ENCODE measurements around the gene KRT12. TPM values are rescaled to one million over a fixed set of nuclear protein-coding genes. Genes with fewer than 3 reads are reported as not detected.

KRT12 gene
- total RNA-seq, result not detected
- not detected for polyA plus RNA-seq
- long read RNA-seq, donor 1, result 0 reads
- long read RNA-seq, donor 2, result 0 reads
- long read RNA-seq, donor 3, result 0 reads
- long read RNA-seq, donor 4, result 0 reads

DNA sequence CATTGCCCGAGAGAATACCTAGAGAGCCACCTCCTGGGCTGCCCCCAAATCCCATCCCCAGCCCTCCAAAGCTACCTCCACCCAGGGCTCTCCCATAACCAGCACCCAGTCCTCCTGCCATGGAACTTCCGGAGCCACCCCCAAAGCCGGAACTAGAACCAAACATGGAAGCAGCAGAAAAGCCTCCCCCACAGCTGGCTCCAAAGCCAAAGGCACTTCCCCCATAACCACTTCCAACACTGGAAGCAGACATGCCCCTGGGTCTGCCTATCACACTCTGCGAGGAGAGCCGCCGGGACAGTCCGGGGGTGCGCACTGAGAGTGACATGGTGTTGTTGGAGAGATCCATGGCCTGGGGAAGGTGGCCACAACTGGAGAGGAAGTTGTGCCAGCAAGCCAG, at the start of gene KRT12:
Gene KRT12 (minus strand): TSS at position 386 of the 400 bp plus-strand sequence. CDS start 37 bp downstream, at position 349.
- no peak within 1 kb of the TSS for H3K27ac ChIP-seq (ENCODE audit: low read length)
- intact Hi-C loops (cut with DNase I), result no loop called here
- H3K27me3 ChIP-seq (ENCODE audit: control insufficient read depth, insufficient read depth), result no peaks in the 10 kb centered on the region
- ATAC-seq, result no peak
- H3K9me3 ChIP-seq (ENCODE audit: control insufficient read depth, low read length), result no peaks in the 10 kb centered on the region
- WGBS, result 69% methylated on average over 8 of the region's 8 CpGs
- DNase-seq, result no peak
- no peak within 1 kb of the TSS for H3K4me3 ChIP-seq (ENCODE audit: low read length)
- no peaks in the 10 kb centered on the region for H3K4me1 ChIP-seq (ENCODE audit: control insufficient read depth, insufficient read depth, low read length)

DNA sequence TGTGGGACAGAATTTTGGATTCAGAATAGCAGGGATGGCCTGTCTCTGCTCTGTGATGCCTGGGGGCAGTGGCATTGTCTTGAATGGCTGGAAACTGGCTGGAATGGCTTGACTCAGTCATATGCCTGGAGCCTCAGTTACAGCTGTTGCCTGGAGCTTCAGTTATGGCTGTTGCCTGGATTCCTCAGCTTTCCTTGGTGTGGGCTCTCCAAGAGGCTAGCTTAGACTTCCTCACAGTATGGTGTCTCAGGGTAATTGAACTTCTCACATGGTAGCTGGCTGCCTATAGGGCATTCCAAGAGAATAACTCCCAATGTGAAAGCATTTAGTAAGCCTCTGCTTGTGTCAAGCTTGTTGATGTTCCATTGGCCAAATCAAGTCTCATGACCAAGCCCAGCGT, 49.3 kb upstream of the KRT12 start:
- H3K9me3 ChIP-seq (ENCODE audit: control insufficient read depth, low read length), result no peaks in the 10 kb centered on the region
- DNase-seq, result no peak
- no peak overlapping the region for H3K4me3 ChIP-seq (ENCODE audit: low read length)
- no peak overlapping the region for H3K27ac ChIP-seq (ENCODE audit: low read length)
- intact Hi-C loops (cut with DNase I), result loop anchor here in 1 of 4 donors (10.0 kb wide), 1 partner anchor 628 kb away; no protein-coding TSS in a partner anchor
- WGBS, result 38% methylated on average over 1 of the region's 1 CpG
- no peaks in the 10 kb centered on the region for H3K4me1 ChIP-seq (ENCODE audit: control insufficient read depth, insufficient read depth, low read length)
- no peaks in the 10 kb centered on the region for H3K27me3 ChIP-seq (ENCODE audit: control insufficient read depth, insufficient read depth)
- no peak for ATAC-seq

DNA sequence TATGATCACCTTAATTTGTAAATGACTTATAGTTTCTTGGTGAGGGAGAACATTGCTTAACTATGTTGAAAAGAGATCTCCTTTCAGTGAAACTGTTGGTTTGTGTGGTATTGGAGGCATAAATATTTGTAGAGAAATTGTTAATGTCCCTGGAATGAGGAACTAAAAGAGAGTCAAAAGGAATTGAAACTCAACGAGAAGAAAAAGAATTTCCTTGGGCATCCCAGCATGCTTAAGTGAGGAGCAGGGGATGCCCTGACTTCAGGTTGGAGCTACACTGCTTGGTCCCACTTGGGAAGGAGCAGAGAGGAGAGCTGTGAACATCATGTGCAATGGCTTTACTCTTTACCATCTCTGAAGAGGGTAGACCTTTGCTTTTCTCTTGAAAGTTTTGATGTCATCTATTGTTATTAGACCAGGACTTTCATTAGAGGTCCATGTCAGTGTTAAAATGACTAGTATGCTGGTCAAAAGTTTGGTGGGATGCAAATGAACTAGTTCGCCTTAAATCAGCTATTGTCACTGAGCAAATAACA, 48.8 kb upstream of the KRT12 start:
- ATAC-seq (no peak), DNase-seq (no peak)
- no peaks in the 10 kb centered on the region for H3K4me1 ChIP-seq (ENCODE audit: control insufficient read depth, insufficient read depth, low read length)
- no peak overlapping the region for H3K4me3 ChIP-seq (ENCODE audit: low read length)
- intact Hi-C loops (cut with DNase I), result loop anchor here in 1 of 4 donors (10.0 kb wide), 1 partner anchor 629 kb away; no protein-coding TSS in a partner anchor
- H3K27me3 ChIP-seq (ENCODE audit: control insufficient read depth, insufficient read depth), result no peaks in the 10 kb centered on the region
- no peaks in the 10 kb centered on the region for H3K9me3 ChIP-seq (ENCODE audit: control insufficient read depth, low read length)
- WGBS, result 76% methylated on average over 2 of the region's 2 CpGs
- H3K27ac ChIP-seq (ENCODE audit: low read length), result no peak overlapping the region

DNA sequence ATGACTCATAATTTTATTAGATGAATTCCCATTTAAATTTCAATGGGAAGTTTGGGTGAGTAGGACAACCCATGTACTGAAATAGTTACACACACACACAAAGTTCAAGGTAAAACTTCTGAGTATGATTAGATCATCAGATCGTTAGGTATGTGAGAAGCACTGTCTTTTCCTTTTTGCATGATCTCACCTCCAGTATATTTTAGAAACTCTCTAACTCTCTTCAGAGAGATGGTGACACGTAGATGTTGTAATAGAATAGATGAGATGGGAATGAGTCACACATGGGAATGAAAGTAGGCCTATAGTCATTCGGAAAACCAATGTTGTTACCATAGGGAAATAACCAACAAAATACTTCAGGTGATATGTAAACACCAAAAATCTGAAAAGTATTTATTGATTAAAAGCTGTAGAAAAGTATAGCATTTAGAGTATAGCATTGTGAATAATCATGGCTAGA, 48.2 kb upstream of the KRT12 start:
- Histone ChIP-seq H3K27ac (ENCODE audit: low read length) (no peak overlapping the region), H3K4me1 (ENCODE audit: control insufficient read depth, insufficient read depth, low read length) (no peaks in the 10 kb centered on the region), H3K27me3 (ENCODE audit: control insufficient read depth, insufficient read depth) (no peaks in the 10 kb centered on the region), H3K4me3 (ENCODE audit: low read length) (no peak overlapping the region), H3K9me3 (ENCODE audit: control insufficient read depth, low read length) (no peaks in the 10 kb centered on the region)
- no peak for ATAC-seq
- no peak for DNase-seq
- WGBS, result 69% methylated on average over 3 of the region's 3 CpGs
- intact Hi-C loops (cut with DNase I), result loop anchor here in 1 of 4 donors (10.0 kb wide), 1 partner anchor 630 kb away; no protein-coding TSS in a partner anchor

DNA sequence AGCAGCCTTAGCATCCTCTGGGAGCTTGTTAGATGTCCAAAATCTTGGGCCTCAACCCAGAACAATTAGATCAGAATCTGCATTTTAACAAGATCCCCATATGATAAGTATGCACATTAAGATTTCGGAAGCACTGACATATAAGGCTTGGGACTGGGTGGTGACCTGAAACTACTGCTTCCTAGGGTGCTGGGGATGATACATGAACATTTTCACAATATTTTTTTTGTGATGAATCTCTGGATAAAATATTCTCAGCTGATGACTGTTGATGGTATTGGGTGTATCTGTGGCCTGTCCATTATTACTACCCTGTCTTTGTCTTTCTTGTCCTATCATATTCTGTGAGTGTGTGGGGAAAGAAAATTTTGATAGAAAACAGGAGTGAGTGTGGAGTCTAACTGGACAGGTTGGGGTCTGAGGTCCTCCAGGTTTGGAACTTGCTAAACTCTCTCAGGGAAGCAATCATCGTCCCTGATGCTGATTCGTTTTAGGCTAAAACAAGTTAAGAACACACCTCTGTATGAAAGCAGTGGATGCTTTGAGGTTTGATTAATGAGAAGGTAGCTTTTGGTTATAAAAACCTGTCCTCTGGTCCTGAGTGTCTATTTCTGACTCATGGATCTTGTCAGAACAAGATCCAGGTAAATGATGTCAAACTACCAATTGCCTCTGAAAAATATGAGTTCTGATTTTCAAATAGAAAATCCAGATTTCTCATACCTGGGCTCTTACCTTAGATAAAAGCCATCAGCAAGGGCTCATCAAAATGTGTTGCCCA, 47.2 kb upstream of the KRT12 start:
- no peaks in the 10 kb centered on the region for H3K4me1 ChIP-seq (ENCODE audit: control insufficient read depth, insufficient read depth, low read length)
- H3K27me3 ChIP-seq (ENCODE audit: control insufficient read depth, insufficient read depth), result no peaks in the 10 kb centered on the region
- ATAC-seq, result no peak
- no peaks in the 10 kb centered on the region for H3K9me3 ChIP-seq (ENCODE audit: control insufficient read depth, low read length)
- 76% methylated on average over 3 of the region's 3 CpGs for WGBS
- H3K27ac ChIP-seq (ENCODE audit: low read length), result no peak overlapping the region
- intact Hi-C loops (cut with DNase I), result loop anchor here in 2 of 4 donors (5.0 to 10.0 kb wide), 2 partner anchors 631 to 738 kb away; no protein-coding TSS in a partner anchor
- no peak for DNase-seq
- H3K4me3 ChIP-seq (ENCODE audit: low read length), result no peak overlapping the region

DNA sequence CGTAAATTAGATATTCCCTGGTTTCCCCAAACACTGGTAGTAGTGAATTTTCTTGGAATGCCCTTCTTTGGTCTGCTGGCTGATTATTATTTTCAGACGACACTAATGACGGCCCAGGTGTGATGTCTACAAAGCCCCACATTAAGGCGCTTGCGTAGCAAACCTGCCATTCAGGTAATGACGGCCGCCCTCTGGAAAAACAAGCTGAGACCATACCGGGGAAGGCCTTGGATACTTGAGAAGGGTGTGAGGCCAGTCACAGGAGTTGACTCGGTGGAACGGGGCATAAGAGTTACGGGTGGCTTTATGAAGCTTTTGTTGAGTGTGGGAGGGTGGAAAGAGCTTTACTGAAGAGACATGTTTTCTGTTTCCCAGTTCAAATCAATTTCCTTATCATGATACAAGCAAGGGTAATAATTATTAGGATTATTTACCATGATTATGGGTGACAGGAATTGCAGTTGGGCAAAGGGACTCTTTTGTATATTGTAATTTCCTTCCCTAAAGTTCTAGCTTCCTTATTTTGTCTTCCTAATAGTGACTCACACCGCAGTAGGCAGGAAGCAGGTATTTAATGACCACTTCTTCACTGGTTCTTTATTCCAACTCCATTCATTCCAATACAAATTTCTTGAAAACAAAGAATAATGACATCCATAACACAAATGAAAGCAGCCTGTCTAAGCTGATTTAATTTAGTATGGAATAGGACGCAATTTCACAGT, 45.6 kb upstream of the KRT12 start:
- Histone ChIP-seq H3K4me3 (ENCODE audit: low read length) (no peak overlapping the region), H3K27ac (ENCODE audit: low read length) (no peak overlapping the region), H3K27me3 (ENCODE audit: control insufficient read depth, insufficient read depth) (no peaks in the 10 kb centered on the region), H3K4me1 (ENCODE audit: control insufficient read depth, insufficient read depth, low read length) (no peaks in the 10 kb centered on the region), H3K9me3 (ENCODE audit: control insufficient read depth, low read length) (no peaks in the 10 kb centered on the region)
- 88% methylated on average over 13 of the region's 13 CpGs for WGBS
- DNase-seq (no peak), ATAC-seq (no peak)
- intact Hi-C loops (cut with DNase I), result loop anchor here in 2 of 4 donors (5.0 to 10.0 kb wide), 2 partner anchors 632 to 740 kb away; no protein-coding TSS in a partner anchor

DNA sequence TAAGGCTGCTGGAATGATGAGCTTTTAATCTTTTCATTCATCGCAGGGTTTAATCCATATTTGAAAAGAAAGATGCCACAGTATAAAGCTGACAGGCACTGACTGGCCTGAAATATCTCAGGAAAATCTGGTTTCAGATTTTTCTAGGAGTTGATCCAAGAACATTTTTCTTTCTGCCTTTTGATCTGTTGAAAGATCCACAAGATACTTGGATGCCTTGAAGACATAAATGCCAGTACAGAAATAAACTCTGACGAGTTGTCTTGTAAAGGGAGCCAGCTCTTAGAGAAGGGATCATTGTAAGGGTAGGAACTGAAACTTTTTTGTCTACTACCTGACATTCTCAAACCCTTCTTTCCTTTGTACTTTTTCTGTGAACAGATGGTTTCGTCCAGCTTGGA, 43.4 kb upstream of the KRT12 start:
- Histone ChIP-seq H3K27ac (ENCODE audit: low read length) (no peak overlapping the region), H3K27me3 (ENCODE audit: control insufficient read depth, insufficient read depth) (no peaks in the 10 kb centered on the region), H3K4me3 (ENCODE audit: low read length) (no peak overlapping the region), H3K4me1 (ENCODE audit: control insufficient read depth, insufficient read depth, low read length) (no peaks in the 10 kb centered on the region), H3K9me3 (ENCODE audit: control insufficient read depth, low read length) (no peaks in the 10 kb centered on the region)
- intact Hi-C loops (cut with DNase I), result loop anchor here in 2 of 4 donors (5.0 to 10.0 kb wide), 2 partner anchors 634 to 742 kb away; no protein-coding TSS in a partner anchor
- 64% methylated on average over 3 of the region's 3 CpGs for WGBS
- no peak for DNase-seq
- no peak for ATAC-seq

DNA sequence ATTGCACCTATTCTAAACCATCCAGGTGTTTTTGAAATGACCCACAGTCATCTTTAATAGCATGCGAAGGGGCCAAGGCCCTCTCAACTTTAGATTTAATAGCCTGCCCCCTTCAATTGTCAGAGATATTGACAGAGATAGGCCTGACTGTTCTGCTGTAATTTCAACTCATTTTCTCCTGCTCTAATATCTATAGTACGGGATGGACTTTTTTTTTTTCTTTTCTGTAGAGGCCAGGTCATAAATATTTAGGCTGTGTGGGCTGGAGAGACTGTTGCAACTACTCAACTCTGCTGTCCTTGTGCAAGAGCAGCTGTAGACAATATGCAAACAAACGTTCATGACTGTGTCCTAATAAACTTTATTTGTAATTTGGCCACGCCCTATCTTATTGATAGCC, 42.7 kb upstream of the KRT12 start:
- WGBS, result 53% methylated on average over 4 of the region's 4 CpGs
- Histone ChIP-seq H3K27me3 (ENCODE audit: control insufficient read depth, insufficient read depth) (no peaks in the 10 kb centered on the region), H3K4me1 (ENCODE audit: control insufficient read depth, insufficient read depth, low read length) (no peaks in the 10 kb centered on the region), H3K27ac (ENCODE audit: low read length) (no peak overlapping the region), H3K9me3 (ENCODE audit: control insufficient read depth, low read length) (no peaks in the 10 kb centered on the region), H3K4me3 (ENCODE audit: low read length) (no peak overlapping the region)
- ATAC-seq (no peak), DNase-seq (no peak)
- intact Hi-C loops (cut with DNase I), result loop anchor here in 3 of 4 donors (5.0 to 10.0 kb wide), 6 partner anchors 635 to 755 kb away; no protein-coding TSS in a partner anchor

DNA sequence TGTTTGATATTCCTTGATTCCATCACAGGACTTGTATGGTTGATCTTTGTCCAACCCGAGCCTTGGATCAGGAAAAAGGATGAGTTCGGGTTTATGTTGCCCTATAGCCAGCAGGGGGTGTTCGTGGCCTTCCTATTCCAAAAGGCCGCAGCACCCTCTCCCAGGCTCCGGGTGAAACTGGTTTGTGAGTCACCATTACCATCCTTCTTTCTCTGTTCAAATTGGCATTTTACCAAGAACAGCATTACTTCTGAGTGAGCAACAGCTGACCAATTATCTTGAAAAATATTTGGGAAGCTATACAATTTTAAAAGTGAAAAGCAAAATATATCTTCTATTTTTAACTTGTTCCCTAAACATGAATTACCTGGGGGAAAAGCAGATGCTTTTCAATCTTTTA, 42.3 kb upstream of the KRT12 start:
- Histone ChIP-seq H3K9me3 (ENCODE audit: control insufficient read depth, low read length) (no peaks in the 10 kb centered on the region), H3K4me3 (ENCODE audit: low read length) (no peak overlapping the region), H3K4me1 (ENCODE audit: control insufficient read depth, insufficient read depth, low read length) (no peaks in the 10 kb centered on the region), H3K27me3 (ENCODE audit: control insufficient read depth, insufficient read depth) (no peaks in the 10 kb centered on the region), H3K27ac (ENCODE audit: low read length) (no peak overlapping the region)
- under 1% methylated on average over 5 of the region's 5 CpGs for WGBS
- DNase-seq (peak; percentile 70 to 84 (median 78)), ATAC-seq (peak; percentile 94 to 96)
- intact Hi-C loops (cut with DNase I), result loop anchor here in 3 of 4 donors (5.0 to 10.0 kb wide), 5 partner anchors 635 to 755 kb away; no protein-coding TSS in a partner anchor

DNA sequence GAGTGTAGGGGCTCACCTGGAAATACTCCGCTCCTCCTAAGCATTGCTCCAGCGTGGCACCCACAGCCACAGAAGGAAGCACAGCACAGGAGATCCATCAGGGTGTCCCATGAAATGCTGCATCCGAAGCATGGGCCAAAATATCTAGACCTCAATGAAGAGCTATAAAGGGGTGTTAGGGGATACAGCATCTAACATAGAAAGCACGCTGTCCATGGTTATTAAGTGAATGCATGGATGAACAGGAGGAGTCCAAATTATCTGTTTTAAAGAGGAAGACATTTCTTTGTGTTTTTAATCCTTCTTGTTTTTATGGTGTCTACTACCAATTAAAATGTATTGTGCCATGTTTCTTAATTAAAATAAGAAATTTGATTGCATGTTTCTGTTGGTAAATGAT, 39.6 kb upstream of the KRT12 start:
- DNase-seq, result no peak
- H3K27me3 ChIP-seq (ENCODE audit: control insufficient read depth, insufficient read depth), result no peaks in the 10 kb centered on the region
- H3K27ac ChIP-seq (ENCODE audit: low read length), result no peak overlapping the region
- 85% methylated on average over 4 of the region's 4 CpGs for WGBS
- H3K9me3 ChIP-seq (ENCODE audit: control insufficient read depth, low read length), result no peaks in the 10 kb centered on the region
- ATAC-seq, result no peak
- H3K4me1 ChIP-seq (ENCODE audit: control insufficient read depth, insufficient read depth, low read length), result no peaks in the 10 kb centered on the region
- no peak overlapping the region for H3K4me3 ChIP-seq (ENCODE audit: low read length)
- intact Hi-C loops (cut with DNase I), result loop anchor here in 3 of 4 donors (5.0 to 10.0 kb wide), 5 partner anchors 638 to 758 kb away; no protein-coding TSS in a partner anchor

All from right cardiac atrium (tissue), 5 donors.